ENCODE data around the gene REEP5. TPM values are rescaled to one million over a fixed set of nuclear protein-coding genes. Genes with fewer than 3 reads are reported as not detected.

REEP5 gene
- total and polyA plus RNA-seq, 2 of the 4 experiments (the other 2 are of a cell fraction) = 49.3 to 82.0 TPM

DNA sequence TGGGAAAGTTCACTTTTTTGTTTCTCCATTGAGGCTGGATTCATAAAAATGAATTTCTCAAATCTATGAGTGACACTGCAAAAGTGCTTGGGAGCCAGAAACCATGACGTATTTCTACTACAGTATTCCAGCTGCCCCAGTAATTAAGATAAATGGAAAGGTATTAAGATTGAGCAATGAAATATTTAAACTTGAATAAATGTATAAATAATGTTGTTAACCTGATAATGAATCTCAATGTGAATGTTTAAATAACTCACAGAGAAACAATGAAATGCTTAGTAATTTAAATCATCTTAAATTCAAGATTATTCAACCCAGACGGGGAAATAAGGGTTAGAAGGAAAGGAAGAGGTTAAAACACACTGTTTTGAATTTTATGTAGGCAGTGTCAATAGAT, 72.1 kb downstream of the REEP5 start:
- H2BK20ac ChIP-seq (ENCODE audit: low read depth, low read length) = no peak overlapping the region
- TF ChIP-seq MAFK (IDR thresholded peaks at IDR 0.05; ENCODE audit: low read depth, low read length) (no peak), BHLHE40 (IDR thresholded peaks at IDR 0.05; ENCODE audit: low read depth, low read length) (no peak), FOS (IDR thresholded peaks at IDR 0.05; ENCODE audit: low read depth, low read length) (no peak), MXI1 (IDR thresholded peaks at IDR 0.05; ENCODE audit: borderline replicate concordance, low read depth, low read length) (no peak), CHD1 (IDR thresholded peaks at IDR 0.05; ENCODE audit: low read depth, low read length) (no peak), RAD21 (IDR thresholded peaks at IDR 0.05; ENCODE audit: low read length) (no peak), SMC3 (IDR thresholded peaks at IDR 0.05; ENCODE audit: low read depth, low read length) (no peak), POLR2A (IDR thresholded peaks at IDR 0.05; ENCODE audit: low read depth, low read length) (no peak)
- TF ChIP-seq, protein P1, sequence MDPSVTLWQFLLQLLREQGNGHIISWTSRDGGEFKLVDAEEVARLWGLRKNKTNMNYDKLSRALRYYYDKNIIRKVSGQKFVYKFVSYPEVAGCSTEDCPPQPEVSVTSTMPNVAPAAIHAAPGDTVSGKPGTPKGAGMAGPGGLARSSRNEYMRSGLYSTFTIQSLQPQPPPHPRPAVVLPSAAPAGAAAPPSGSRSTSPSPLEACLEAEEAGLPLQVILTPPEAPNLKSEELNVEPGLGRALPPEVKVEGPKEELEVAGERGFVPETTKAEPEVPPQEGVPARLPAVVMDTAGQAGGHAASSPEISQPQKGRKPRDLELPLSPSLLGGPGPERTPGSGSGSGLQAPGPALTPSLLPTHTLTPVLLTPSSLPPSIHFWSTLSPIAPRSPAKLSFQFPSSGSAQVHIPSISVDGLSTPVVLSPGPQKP (IDR thresholded peaks at IDR 0.05; ENCODE audit: borderline replicate concordance, low read depth, low read length) = no peak
- TF ChIP-seq, protein P2, sequence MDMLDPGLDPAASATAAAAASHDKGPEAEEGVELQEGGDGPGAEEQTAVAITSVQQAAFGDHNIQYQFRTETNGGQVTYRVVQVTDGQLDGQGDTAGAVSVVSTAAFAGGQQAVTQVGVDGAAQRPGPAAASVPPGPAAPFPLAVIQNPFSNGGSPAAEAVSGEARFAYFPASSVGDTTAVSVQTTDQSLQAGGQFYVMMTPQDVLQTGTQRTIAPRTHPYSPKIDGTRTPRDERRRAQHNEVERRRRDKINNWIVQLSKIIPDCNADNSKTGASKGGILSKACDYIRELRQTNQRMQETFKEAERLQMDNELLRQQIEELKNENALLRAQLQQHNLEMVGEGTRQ (IDR thresholded peaks at IDR 0.05; ENCODE audit: low read depth, low read length) = no peak
- TF ChIP-seq, protein P3, sequence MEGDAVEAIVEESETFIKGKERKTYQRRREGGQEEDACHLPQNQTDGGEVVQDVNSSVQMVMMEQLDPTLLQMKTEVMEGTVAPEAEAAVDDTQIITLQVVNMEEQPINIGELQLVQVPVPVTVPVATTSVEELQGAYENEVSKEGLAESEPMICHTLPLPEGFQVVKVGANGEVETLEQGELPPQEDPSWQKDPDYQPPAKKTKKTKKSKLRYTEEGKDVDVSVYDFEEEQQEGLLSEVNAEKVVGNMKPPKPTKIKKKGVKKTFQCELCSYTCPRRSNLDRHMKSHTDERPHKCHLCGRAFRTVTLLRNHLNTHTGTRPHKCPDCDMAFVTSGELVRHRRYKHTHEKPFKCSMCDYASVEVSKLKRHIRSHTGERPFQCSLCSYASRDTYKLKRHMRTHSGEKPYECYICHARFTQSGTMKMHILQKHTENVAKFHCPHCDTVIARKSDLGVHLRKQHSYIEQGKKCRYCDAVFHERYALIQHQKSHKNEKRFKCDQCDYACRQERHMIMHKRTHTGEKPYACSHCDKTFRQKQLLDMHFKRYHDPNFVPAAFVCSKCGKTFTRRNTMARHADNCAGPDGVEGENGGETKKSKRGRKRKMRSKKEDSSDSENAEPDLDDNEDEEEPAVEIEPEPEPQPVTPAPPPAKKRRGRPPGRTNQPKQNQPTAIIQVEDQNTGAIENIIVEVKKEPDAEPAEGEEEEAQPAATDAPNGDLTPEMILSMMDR (conservative IDR thresholded peaks at IDR 0.05; ENCODE audit: low read depth, low read length) = no peak
- no peak overlapping the region for H2BK120ac ChIP-seq (ENCODE audit: low read depth, low read length)
- CTCF ChIA-PET = no interaction called here
- no peak overlapping the region for H4K91ac ChIP-seq (ENCODE audit: insufficient read depth, low read depth, low read length)
- in situ Hi-C loops (cut with MboI; ENCODE audit: low sequenced_read_pairs) (loop anchor here (10.0 kb wide), 1 partner anchor 295 kb away; no protein-coding TSS in a partner anchor), intact Hi-C loops (cut with micrococcal nuclease) (loop anchor here (2.0 to 10.0 kb wide), 2 partner anchors 63 to 145 kb away; no protein-coding TSS in a partner anchor), dilution Hi-C loops (cut with HindIII; ENCODE audit: low sequenced_read_pairs, unreplicated experiment) (no loop called here)
- no peak overlapping the region for H3K56ac ChIP-seq (ENCODE audit: extremely low read depth, insufficient read depth, low read length)
- no peak overlapping the region for H3K4me2 ChIP-seq (ENCODE audit: low read depth, low read length)
- H3K9me1 ChIP-seq (ENCODE audit: insufficient read depth, low read length) = no peaks in the 10 kb centered on the region
- H3K27ac ChIP-seq (ENCODE audit: insufficient read depth, low read length) = no peak overlapping the region
- POLR2A ChIA-PET (ENCODE audit: unreplicated experiment) = no interaction called here
- no peak overlapping the region for H2AFZ ChIP-seq (replicated peaks; ENCODE audit: low read length, poor library complexity)
- H3K23ac ChIP-seq (ENCODE audit: low read depth, low read length) = no peak overlapping the region
- no peak overlapping the region for H2AK5ac ChIP-seq (ENCODE audit: low read depth, low read length)
- H3K18ac ChIP-seq (ENCODE audit: low read depth, low read length) = no peak overlapping the region
- peaks cover 4% of the 10 kb centered on the region for H3K27me3 ChIP-seq (ENCODE audit: control insufficient read depth, insufficient read depth, low read length)
- H3K4me1 ChIP-seq (ENCODE audit: control insufficient read depth, insufficient read depth, low read length) = no peaks in the 10 kb centered on the region
- no peak overlapping the region for H3K4ac ChIP-seq (ENCODE audit: low read depth, low read length)
- H3K9ac ChIP-seq (ENCODE audit: low read depth, low read length) = no peak overlapping the region
- H4K5ac ChIP-seq (ENCODE audit: low read depth, low read length) = no peak overlapping the region
- no peak overlapping the region for H2BK5ac ChIP-seq (ENCODE audit: low read depth, low read length, poor library complexity, severe bottlenecking)
- H3K14ac ChIP-seq (replicated peaks; ENCODE audit: low read depth, low read length) = no peak overlapping the region
- WGBS, 2 experiments (ENCODE audit: extremely low coverage in 2 of 2, insufficient read length in 1 of 2) = no CpG with 5 or more reads among the region's 2 CpGs
- H3K36me3 ChIP-seq (ENCODE audit: control insufficient read depth, insufficient read depth, low read length) = no peaks in the 10 kb centered on the region
- no peak overlapping the region for H4K8ac ChIP-seq (ENCODE audit: low read depth in 2 of 2, low read length in 2 of 2)
- no peaks in the 10 kb centered on the region for H3K79me1 ChIP-seq (ENCODE audit: low read depth in 1 of 2, low read length in 2 of 2)
- no TSS peak for BruUV-seq (replicated peaks)
- H2BK15ac ChIP-seq (ENCODE audit: low read depth, low read length) = no peak overlapping the region
- H2AK9ac ChIP-seq (replicated peaks; ENCODE audit: low read depth, low read length, poor library complexity) = no peak overlapping the region
- H4K20me1 ChIP-seq (ENCODE audit: insufficient read depth, low read length) = no peaks in the 10 kb centered on the region
- no peak for ATAC-seq (ENCODE audit: low read depth)
- H3K9me3 ChIP-seq (ENCODE audit: control insufficient read depth, insufficient read depth, low read length) = peaks cover 2% of the 10 kb centered on the region; the same call in 1 of the 2 replicates
- no peak for DNase-seq
- no peak overlapping the region for H3K4me3 ChIP-seq (ENCODE audit: insufficient read depth, low read depth, low read length)
